Measurements from ENCODE around the gene SLC1A5. TPM values are rescaled to one million over a fixed set of nuclear protein-coding genes. Genes with fewer than 3 reads are reported as not detected.

The SLC1A5 gene
- total and polyA plus RNA-seq, 2 donors (not counting 3 experiments of a cell fraction or from before 2014, with no cell fraction given), result 114 TPM

GRCh38 chr19:46838160-46838559 is 49.8 kb upstream of the SLC1A5 start:
- no peak for DNase-seq (ENCODE audit: low read depth, low spot score)
- no peaks in the 10 kb centered on the region for H4K20me1 ChIP-seq (replicated peaks; ENCODE audit: control insufficient read depth, extremely low read depth, insufficient read depth, low read length)
- H3K9ac ChIP-seq (replicated peaks; ENCODE audit: extremely low read depth, insufficient read depth, low read length), result no peak overlapping the region
- no peak overlapping the region for H3K27ac ChIP-seq (ENCODE audit: insufficient read depth, low read depth, low read length)
- H3K9me3 ChIP-seq (replicated peaks; ENCODE audit: control insufficient read depth, insufficient read depth, low read length), result no peaks in the 10 kb centered on the region
- peaks cover 4% of the 10 kb centered on the region for H3K79me2 ChIP-seq (ENCODE audit: control insufficient read depth, insufficient read depth, low read length)
- intact Hi-C loops (cut with micrococcal nuclease) (no loop called here), dilution Hi-C loops (cut with MboI; ENCODE audit: extremely low pct_ligation_motif_present, low sequenced_read_pairs) (no loop called here)
- no peak for FAIRE-seq
- CTCF ChIA-PET, result interaction anchor here (6.5 kb wide), 1 partner anchor 81 kb away, joined by 128 read pairs; no protein-coding TSS in a partner anchor
- POLR2A ChIA-PET, result no interaction called here
- H3K27me3 ChIP-seq (ENCODE audit: control insufficient read depth in 2 of 2, insufficient read depth in 2 of 2, low read length in 2 of 2), result no peaks in the 10 kb centered on the region
- H3K36me3 ChIP-seq (ENCODE audit: control insufficient read depth in 2 of 2, extremely low read depth in 1 of 2, insufficient read depth in 2 of 2, low read length in 2 of 2), result peaks cover 3 to 27% of the 10 kb centered on the region in 2 experiments
- H3K4me1 ChIP-seq (ENCODE audit: control insufficient read depth, extremely low read depth, insufficient read depth, low read length), result no peaks in the 10 kb centered on the region
- no peak overlapping the region for H2AFZ ChIP-seq (ENCODE audit: low read depth, low read length)
- H3K4me3 ChIP-seq (replicated peaks in 1 of 3; ENCODE audit: insufficient read depth in 1 of 3, low read depth in 1 of 3, low read length in 3 of 3), result no peak overlapping the region
- no peak overlapping the region for H3K4me2 ChIP-seq (ENCODE audit: insufficient read depth, low read length)
- no peak for TF ChIP-seq FOS (IDR thresholded peaks at IDR 0.05; ENCODE audit: borderline replicate concordance, insufficient read depth, low read length)
- TF ChIP-seq CTCF (IDR thresholded peaks at IDR 0.05; ENCODE audit: extremely low read depth in 1 of 2, insufficient read depth in 1 of 2, low read depth in 1 of 2, low read length in 2 of 2), result no peak
- no peak for TF ChIP-seq POLR2A (IDR thresholded peaks at IDR 0.05; ENCODE audit: low read depth, low read length)
- no peak for TF ChIP-seq GATA2 (IDR thresholded peaks at IDR 0.05; ENCODE audit: insufficient read depth, insufficient read length, low read depth, low read length)
- TF ChIP-seq EZH2 (IDR thresholded peaks at IDR 0.05; ENCODE audit: borderline replicate concordance, low read depth, low read length, severe bottlenecking), result no peak
- no peak for TF ChIP-seq MYC (IDR thresholded peaks at IDR 0.05; ENCODE audit: low read depth, low read length)
- no peak for TF ChIP-seq JUN (IDR thresholded peaks at IDR 0.05; ENCODE audit: borderline replicate concordance, insufficient read depth, insufficient read length, low read depth)
- no peak for TF ChIP-seq POLR2AphosphoS5 (IDR thresholded peaks at IDR 0.05; ENCODE audit: insufficient read depth, low read depth, low read length)
- TF ChIP-seq MAX (IDR thresholded peaks at IDR 0.05; ENCODE audit: insufficient read depth, insufficient read length), result no peak
- no peaks in the 10 kb centered on the region for H3K9me1 ChIP-seq (replicated peaks; ENCODE audit: control insufficient read depth, extremely low read depth, insufficient read depth, low read length)
- TSS peak; percentile 81 for BruUV-seq (replicated peaks)

Data from endothelial cell of umbilical vein (primary cell).